Neuron (in vitro differentiated cells): ENCODE results near the gene PROSER3.
"Not testable (repeated sequence)": the region's sequence is repeated elsewhere in the genome, so short reads cannot be mapped to it uniquely, and the experiment has no call there.

Experiments
- H2AFZ ChIP-seq: one replicate; pipeline ENCODE4 v1.6.1; 2013; ENCODE audit warnings: low read depth, mild to moderate bottlenecking, inconsistent platforms, low read length, moderate library complexity
- H3K27me3 ChIP-seq: one replicate; pipeline ENCODE4 v1.6.1; 2013; ENCODE audit warnings: low read length; ENCODE audit not compliant: insufficient read depth
- H3K36me3 ChIP-seq: one replicate; pipeline ENCODE4 v1.6.1; 2013; ENCODE audit warnings: low read length; ENCODE audit not compliant: insufficient read depth
- H3K4me1 ChIP-seq: one replicate; pipeline ENCODE4 v1.6.1; 2013; ENCODE audit warnings: low read length; ENCODE audit not compliant: insufficient read depth
- H3K4me3 ChIP-seq: 2 replicates; pipeline ENCODE4 v1.5.1; 2013; ENCODE audit warnings: mild to moderate bottlenecking, low read length, moderate library complexity
- H3K9me3 ChIP-seq: one replicate; pipeline ENCODE4 v1.6.1; 2013; ENCODE audit warnings: low read length

The PROSER3 gene

GRCh38 chr19:35793381-35794165 is 35.6 kb downstream of the PROSER3 start:
- Histone ChIP-seq H3K9me3 (no peaks in the 10 kb centered on the region), H3K4me3 (no peak overlapping the region), H3K27me3 (peaks cover 25% of the 10 kb centered on the region), H2AFZ (no peak overlapping the region), H3K36me3 (no peaks in the 10 kb centered on the region), H3K4me1 (no peaks in the 10 kb centered on the region)

- H3K4me1 ChIP-seq, H2AFZ ChIP-seq, H3K4me3 ChIP-seq, H3K9me3 ChIP-seq, H3K36me3 ChIP-seq: not testable (repeated sequence)
- peaks cover 27% of the 10 kb centered on the region for H3K27me3 ChIP-seq
Measured at GRCh38 chr19:35795564-35795963, 37.6 kb downstream of the PROSER3 start.

GRCh38 chr19:35796645-35797542 is 38.9 kb downstream of the PROSER3 start:
- Histone ChIP-seq H3K4me3 (no peak overlapping the region), H3K27me3 (peaks cover 27% of the 10 kb centered on the region), H3K4me1 (no peaks in the 10 kb centered on the region), H3K36me3 (no peaks in the 10 kb centered on the region), H2AFZ (no peak overlapping the region), H3K9me3 (no peaks in the 10 kb centered on the region)

GRCh38 chr19:35797663-35798062 is 39.7 kb downstream of the PROSER3 start:
- Histone ChIP-seq H3K4me1 (no peaks in the 10 kb centered on the region), H3K36me3 (no peaks in the 10 kb centered on the region), H3K9me3 (peaks cover 1% of the 10 kb centered on the region), H3K4me3 (no peak overlapping the region), H2AFZ (no peak overlapping the region), H3K27me3 (peaks cover 27% of the 10 kb centered on the region)

GRCh38 chr19:35801828-35802227 is 43.9 kb downstream of the PROSER3 start:
- Histone ChIP-seq H3K36me3 (no peaks in the 10 kb centered on the region), H3K27me3 (peaks cover 20% of the 10 kb centered on the region), H3K4me3 (no peak overlapping the region), H3K9me3 (peaks cover 1% of the 10 kb centered on the region), H2AFZ (no peak overlapping the region), H3K4me1 (no peaks in the 10 kb centered on the region)

GRCh38 chr19:35805526-35806102 is 47.6 kb downstream of the PROSER3 start:
- Histone ChIP-seq H3K9me3 (peaks cover 1% of the 10 kb centered on the region), H3K4me1 (no peaks in the 10 kb centered on the region), H3K4me3 (no peak overlapping the region), H2AFZ (no peak overlapping the region), H3K36me3 (no peaks in the 10 kb centered on the region), H3K27me3 (peaks cover 7% of the 10 kb centered on the region)

GRCh38 chr19:35806597-35806996 is 48.6 kb downstream of the PROSER3 start:
- Histone ChIP-seq H3K36me3 (no peaks in the 10 kb centered on the region), H3K9me3 (peaks cover 1% of the 10 kb centered on the region), H3K27me3 (peaks cover 7% of the 10 kb centered on the region), H3K4me3 (no peak overlapping the region), H3K4me1 (no peaks in the 10 kb centered on the region), H2AFZ (no peak overlapping the region)

GRCh38 chr19:35807633-35808032 is 49.7 kb downstream of the PROSER3 start:
- H3K27me3 ChIP-seq, result peaks cover 7% of the 10 kb centered on the region
- H3K4me1 ChIP-seq, result no peaks in the 10 kb centered on the region
- no peaks in the 10 kb centered on the region for H3K36me3 ChIP-seq
- H2AFZ ChIP-seq, result no peak overlapping the region
- no peak overlapping the region for H3K4me3 ChIP-seq
- no peaks in the 10 kb centered on the region for H3K9me3 ChIP-seq

GRCh38 chr19:35811317-35812219 is 53.6 kb downstream of the PROSER3 start:
- H3K36me3 ChIP-seq, result no peaks in the 10 kb centered on the region
- H2AFZ ChIP-seq, result no peak overlapping the region
- H3K27me3 ChIP-seq, result peaks cover 4% of the 10 kb centered on the region
- no peaks in the 10 kb centered on the region for H3K4me1 ChIP-seq
- H3K4me3 ChIP-seq, result no peak overlapping the region
- no peaks in the 10 kb centered on the region for H3K9me3 ChIP-seq

- no peaks in the 10 kb centered on the region for H3K4me1 ChIP-seq
- H3K4me3 ChIP-seq, result no peak within 1 kb of the TSS
- H2AFZ ChIP-seq, result no peak within 1 kb of the TSS
- no peaks in the 10 kb centered on the region for H3K36me3 ChIP-seq
- peaks cover 4% of the 10 kb centered on the region for H3K27me3 ChIP-seq
- H3K9me3 ChIP-seq, result no peaks in the 10 kb centered on the region
Measured at GRCh38 chr19:35812220-35813042, 54.5 kb downstream of the PROSER3 start, which contains the start of gene PRODH2. TSS of gene PRODH2 (minus strand) at chr19:35812845. CDS start at chr19:35812805, 40 bp downstream.

GRCh38 chr19:35813043-35813890 is 55.3 kb downstream of the PROSER3 start:
- H3K9me3 ChIP-seq, result no peaks in the 10 kb centered on the region
- H3K4me3 ChIP-seq, result no peak overlapping the region
- no peaks in the 10 kb centered on the region for H3K36me3 ChIP-seq
- H3K4me1 ChIP-seq, result no peaks in the 10 kb centered on the region
- H3K27me3 ChIP-seq, result no peaks in the 10 kb centered on the region
- H2AFZ ChIP-seq, result no peak overlapping the region
